ENCODE results near the gene SLC22A14.
"Not testable (repeated sequence)": the region's sequence is repeated elsewhere in the genome, so short reads cannot be mapped to it uniquely, and the experiment has no call there.

The SLC22A14 gene

GRCh38 chr3:38281895-38282686 lies at the start of gene SLC22A14:
TSS of gene SLC22A14 (plus strand) at chr3:38282294. CDS start at chr3:38306027, 23,733 bp downstream.
- no peak for DNase-seq (ENCODE audit: low read depth)

- DNase-seq (ENCODE audit: low read depth): no peak
Observed at GRCh38 chr3:38232701-38233100, 49.4 kb upstream of the SLC22A14 start.

GRCh38 chr3:38235466-38235865 lies 46.6 kb upstream of the SLC22A14 start:
- DNase-seq (ENCODE audit: low read depth): no peak

- DNase-seq (ENCODE audit: low read depth): no peak
Observed at GRCh38 chr3:38238416-38239008, 43.6 kb upstream of the SLC22A14 start.

GRCh38 chr3:38242812-38243211 lies 39.3 kb upstream of the SLC22A14 start:
- not testable (repeated sequence) for DNase-seq (ENCODE audit: low read depth)

GRCh38 chr3:38245930-38246329 lies 36.2 kb upstream of the SLC22A14 start:
- DNase-seq (ENCODE audit: low read depth): no peak

GRCh38 chr3:38247366-38248035 lies 34.6 kb upstream of the SLC22A14 start:
- no peak for DNase-seq (ENCODE audit: low read depth)

- DNase-seq (ENCODE audit: low read depth): no peak
Observed at GRCh38 chr3:38250198-38250597, 31.9 kb upstream of the SLC22A14 start.

GRCh38 chr3:38251197-38251596 lies 30.9 kb upstream of the SLC22A14 start:
- DNase-seq (ENCODE audit: low read depth): no peak

GRCh38 chr3:38253704-38254103 lies 28.4 kb upstream of the SLC22A14 start:
- DNase-seq (ENCODE audit: low read depth): no peak

GRCh38 chr3:38254872-38255271 lies 27.2 kb upstream of the SLC22A14 start:
- DNase-seq (ENCODE audit: low read depth): no peak

- DNase-seq (ENCODE audit: low read depth): no peak
Observed at GRCh38 chr3:38255627-38256026, 26.5 kb upstream of the SLC22A14 start.

GRCh38 chr3:38257583-38257982 lies 24.5 kb upstream of the SLC22A14 start:
- DNase-seq (ENCODE audit: low read depth): no peak

GRCh38 chr3:38260474-38260873 lies 21.6 kb upstream of the SLC22A14 start:
- no peak for DNase-seq (ENCODE audit: low read depth)

- no peak for DNase-seq (ENCODE audit: low read depth)
Observed at GRCh38 chr3:38264353-38264771, 17.7 kb upstream of the SLC22A14 start.

- no peak for DNase-seq (ENCODE audit: low read depth)
Observed at GRCh38 chr3:38264779-38265178, 17.3 kb upstream of the SLC22A14 start.

GRCh38 chr3:38265604-38266307 lies 16.3 kb upstream of the SLC22A14 start, which contains the start of gene SLC22A13:
TSS of gene SLC22A13 (plus strand) at chr3:38265812. CDS start at chr3:38265861, 49 bp downstream.
- no peak for DNase-seq (ENCODE audit: low read depth)

GRCh38 chr3:38266810-38267209 lies 15.3 kb upstream of the SLC22A14 start:
- no peak for DNase-seq (ENCODE audit: low read depth)

GRCh38 chr3:38267662-38268061 lies 14.4 kb upstream of the SLC22A14 start:
- no peak for DNase-seq (ENCODE audit: low read depth)

- DNase-seq (ENCODE audit: low read depth): no peak
Observed at GRCh38 chr3:38268087-38268486, 14.0 kb upstream of the SLC22A14 start.

- no peak for DNase-seq (ENCODE audit: low read depth)
Observed at GRCh38 chr3:38268522-38268921, 13.6 kb upstream of the SLC22A14 start.

GRCh38 chr3:38270606-38271005 lies 11.5 kb upstream of the SLC22A14 start:
- no peak for DNase-seq (ENCODE audit: low read depth)
